HFF-Myc (cell line): Measurements from ENCODE around the gene MARK3.

Source experiments
- DNase-seq: peaks from one replicate; pipeline ENCODE4 v3.0.0-alpha.2; 2011; ENCODE audit warnings: low read depth; ENCODE audit errors: extremely low read depth
- H3K4me3 ChIP-seq: replicated peaks from 2 replicates; pipeline ENCODE4 v1.5.1; 2011; ENCODE audit warnings: low read depth, mild to moderate bottlenecking, control low read depth, low read length
- CTCF ChIP-seq: IDR thresholded peaks from 2 replicates; pipeline ENCODE4 v1.5.1; 2012; ENCODE audit warnings: mild to moderate bottlenecking, low read depth, low read length, control low read depth; ENCODE audit errors: missing control alignments

Gene MARK3

GRCh38 chr14:103548463-103549351 lies 163.5 kb downstream of the MARK3 start:
- no peak overlapping the region for H3K4me3 ChIP-seq
- TF ChIP-seq CTCF = no peak
- no peak for DNase-seq

GRCh38 chr14:103549361-103550311 lies 164.4 kb downstream of the MARK3 start:
- no peak for TF ChIP-seq CTCF
- no peak for DNase-seq
- no peak overlapping the region for H3K4me3 ChIP-seq

GRCh38 chr14:103550451-103551337 lies 165.5 kb downstream of the MARK3 start:
- no peak overlapping the region for H3K4me3 ChIP-seq

GRCh38 chr14:103551338-103551762 lies 166.1 kb downstream of the MARK3 start:
- TF ChIP-seq CTCF = no peak
- no peak for DNase-seq
- no peak overlapping the region for H3K4me3 ChIP-seq

More at GRCh38 chr14:103550451-103551337, 165.5 kb downstream of the MARK3 start:
- TF ChIP-seq CTCF = no peak
- DNase-seq = no peak

- H3K4me3 ChIP-seq = no peak overlapping the region
- DNase-seq = no peak
- no peak for TF ChIP-seq CTCF
These were observed 167.0 kb downstream of the MARK3 start for GRCh38 chr14:103552011-103552845.
